GM18907 (cell line): ENCODE data around the gene TMEM132E.

Experiments used
- ATAC-seq: cut with Tn5 transposase; IDR thresholded peaks from one replicate; pipeline ENCODE4 v1.9.1; 2021; ENCODE audit warnings: mild to moderate bottlenecking, moderate library complexity; ENCODE audit not compliant: unreplicated experiment

Gene TMEM132E

DNA sequence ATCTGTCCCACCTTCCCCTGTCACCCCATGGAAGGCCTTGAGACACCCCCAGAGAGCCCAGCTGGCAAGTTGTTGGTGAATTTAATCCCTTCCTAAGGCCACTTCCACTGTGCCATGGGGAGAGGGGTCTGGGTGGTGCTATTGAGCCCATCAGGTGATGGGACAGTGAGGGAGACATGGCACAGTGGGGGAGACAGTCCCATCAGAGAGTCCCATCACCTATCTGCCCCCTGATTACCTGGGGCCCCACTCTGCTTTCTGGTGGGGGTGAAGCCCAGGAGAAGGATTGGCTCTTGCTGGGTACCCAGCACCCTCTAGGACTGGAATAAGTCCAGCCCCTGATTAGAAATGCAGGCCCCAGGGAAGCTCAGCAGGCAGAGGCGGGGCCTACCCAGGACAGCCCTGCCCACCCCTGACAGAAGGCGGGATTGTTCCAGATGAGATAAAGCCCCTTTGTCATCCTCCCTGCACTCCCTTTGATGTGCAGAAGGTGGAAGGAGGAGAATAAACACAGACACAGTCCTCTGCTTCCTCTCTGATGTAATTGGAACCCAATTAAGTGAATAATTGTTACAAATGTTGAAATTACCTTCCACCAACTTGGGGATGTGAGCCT lies 18.9 kb downstream of the TMEM132E start:
- no peak for ATAC-seq

DNA sequence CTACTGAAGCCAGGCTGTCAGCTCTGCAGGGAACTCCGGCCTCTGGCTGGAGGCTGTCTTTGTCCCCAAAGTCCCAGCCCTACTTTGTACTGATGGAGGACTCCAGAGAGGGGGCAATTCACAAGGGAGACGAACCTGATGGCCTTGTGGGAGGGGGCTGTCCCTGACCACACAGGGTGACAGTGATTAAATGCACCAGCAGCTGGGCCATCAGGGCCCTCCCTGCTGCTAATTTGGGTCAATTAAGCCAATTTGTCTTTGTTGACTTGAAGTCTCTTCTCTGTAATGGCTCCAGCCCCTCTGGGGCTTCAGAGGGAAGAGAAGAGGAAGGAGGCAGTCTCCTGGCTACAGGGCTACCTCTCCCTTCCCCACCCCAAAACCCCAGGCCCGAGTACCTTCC lies 22.0 kb downstream of the TMEM132E start:
- ATAC-seq: no peak

DNA sequence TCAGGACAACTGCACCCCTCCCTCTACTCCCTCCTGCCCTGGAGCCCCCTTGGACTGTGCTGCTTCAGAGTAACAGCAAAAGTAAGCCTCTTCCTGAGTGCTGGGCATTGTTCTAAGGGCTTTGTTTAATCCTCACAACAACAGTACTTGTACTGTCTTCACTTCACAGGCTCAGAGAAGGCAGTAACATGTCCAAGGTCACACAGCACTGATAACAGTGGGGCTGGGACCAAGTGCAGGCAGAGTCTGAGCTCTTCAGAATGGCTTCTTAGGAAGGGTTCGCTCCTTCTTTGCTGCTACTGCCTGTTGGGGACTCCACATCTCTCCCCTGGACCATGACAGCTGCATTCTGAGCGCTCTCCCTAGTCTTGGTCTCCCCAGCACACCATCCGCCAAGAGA lies 24.6 kb downstream of the TMEM132E start:
- ATAC-seq: no peak

- no peak for ATAC-seq
Measured at GRCh38 chr17:34606763-34607162, 27.4 kb downstream of the TMEM132E start.

DNA sequence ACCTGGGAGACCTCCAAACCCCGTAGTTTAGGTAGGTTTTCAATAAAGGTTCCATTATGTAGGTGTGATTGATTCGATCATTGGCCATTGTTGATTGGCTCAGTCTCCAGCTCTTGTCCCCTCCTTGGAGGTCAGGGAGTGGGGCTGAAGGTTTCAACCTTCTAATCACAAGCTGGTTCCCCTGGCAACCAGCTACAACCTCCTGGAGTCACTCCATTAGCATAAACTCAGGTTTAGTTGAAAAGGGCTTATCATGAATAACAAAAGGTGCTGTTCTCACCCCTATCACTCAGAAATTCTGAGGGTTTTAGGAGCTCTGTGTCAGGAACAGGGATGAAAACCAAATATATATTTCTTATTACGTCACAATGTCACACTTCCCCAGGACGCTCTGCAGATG lies 28.5 kb downstream of the TMEM132E start:
- no peak for ATAC-seq

- ATAC-seq: no peak
Measured at GRCh38 chr17:34609210-34609609, 29.8 kb downstream of the TMEM132E start.

GRCh38 chr17:34610039-34610438 lies 30.7 kb downstream of the TMEM132E start:
- ATAC-seq: no peak

- no peak for ATAC-seq
Measured at GRCh38 chr17:34610506-34610905, 31.1 kb downstream of the TMEM132E start.

DNA sequence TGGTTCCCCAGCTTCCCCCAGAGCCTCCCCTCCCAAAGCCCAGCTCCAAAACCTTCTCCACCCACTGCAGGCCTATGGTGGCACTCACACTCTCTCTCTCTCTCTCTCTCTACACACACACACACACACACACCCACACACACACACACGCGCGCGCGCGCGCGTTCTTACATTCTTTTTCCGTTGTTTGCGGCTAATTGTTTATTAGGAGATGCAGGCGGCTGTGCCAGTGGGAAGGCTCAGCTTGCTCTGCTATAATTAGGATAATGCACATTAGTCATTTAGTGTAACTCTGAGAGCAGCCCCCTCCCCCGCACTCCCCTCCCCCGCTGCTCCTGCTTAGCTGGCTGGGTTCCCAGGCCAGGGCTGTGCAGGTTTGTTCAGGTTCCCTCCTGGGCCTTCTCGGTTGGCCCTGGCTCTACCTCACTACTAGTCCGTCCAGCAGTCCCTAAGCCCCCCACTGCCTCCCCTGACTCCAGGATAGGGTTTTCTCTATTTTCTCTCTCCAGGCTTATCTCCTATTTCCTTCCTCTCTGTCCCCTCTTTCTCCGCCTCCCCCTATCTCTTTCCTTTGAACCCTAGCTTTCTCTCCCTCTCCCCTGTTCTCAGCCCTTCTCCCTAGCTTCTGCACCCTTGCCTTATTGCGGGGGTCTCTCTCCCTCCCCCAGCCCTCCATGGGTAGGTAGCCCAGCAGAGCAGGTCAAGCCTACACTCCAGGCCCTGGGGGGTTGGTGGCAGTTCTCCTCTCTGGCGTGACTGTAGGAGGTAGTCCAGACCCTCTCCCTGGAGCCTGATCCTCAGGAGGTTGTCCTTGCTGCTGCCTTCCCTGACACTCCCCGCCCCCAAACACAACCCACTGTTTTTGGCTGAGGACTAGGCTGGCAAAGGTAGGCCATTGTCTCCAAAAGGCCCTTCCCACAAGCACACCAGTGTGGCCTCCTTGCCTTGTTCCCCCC lies 34.0 kb downstream of the TMEM132E start:
- ATAC-seq: no peak

DNA sequence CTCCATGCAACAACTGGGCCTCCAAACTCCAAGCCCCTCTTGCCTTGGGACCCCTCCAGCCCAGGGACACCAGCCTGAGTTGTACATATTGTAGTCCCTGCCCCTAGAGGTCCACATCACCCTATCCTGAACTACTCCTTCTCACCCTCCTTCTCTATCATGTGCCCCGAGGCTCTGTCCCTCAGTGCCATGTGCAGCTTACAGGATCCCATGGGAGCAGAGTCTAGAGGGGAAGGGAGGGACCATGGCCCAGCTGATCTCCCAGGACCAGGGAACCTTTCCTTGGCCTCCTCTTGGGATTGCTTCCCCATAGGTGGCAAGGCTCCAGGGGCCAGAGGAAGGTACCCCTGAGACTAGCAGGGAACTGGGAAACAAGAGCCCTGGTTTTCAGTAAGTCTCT lies 35.3 kb downstream of the TMEM132E start:
- no peak for ATAC-seq

DNA sequence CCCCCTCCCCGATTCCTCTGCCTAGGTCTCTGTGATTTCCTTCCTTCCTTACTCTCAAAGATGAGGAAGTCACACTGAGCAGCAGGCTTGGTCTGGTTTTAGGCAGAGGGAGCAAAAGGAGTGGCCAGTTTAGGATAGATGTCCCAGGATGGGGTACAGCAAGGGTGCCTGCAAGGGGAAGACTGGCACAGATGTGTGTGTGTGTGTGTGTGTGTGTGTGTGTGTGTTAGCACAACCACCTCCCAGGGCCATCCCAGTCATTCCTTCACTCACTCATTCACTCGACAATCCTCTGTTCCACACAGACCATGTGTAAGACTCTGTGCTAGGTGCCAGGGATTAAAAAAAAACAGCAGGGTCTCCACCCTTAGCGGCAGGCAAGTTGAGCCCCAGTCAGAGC lies 35.9 kb downstream of the TMEM132E start:
- no peak for ATAC-seq

DNA sequence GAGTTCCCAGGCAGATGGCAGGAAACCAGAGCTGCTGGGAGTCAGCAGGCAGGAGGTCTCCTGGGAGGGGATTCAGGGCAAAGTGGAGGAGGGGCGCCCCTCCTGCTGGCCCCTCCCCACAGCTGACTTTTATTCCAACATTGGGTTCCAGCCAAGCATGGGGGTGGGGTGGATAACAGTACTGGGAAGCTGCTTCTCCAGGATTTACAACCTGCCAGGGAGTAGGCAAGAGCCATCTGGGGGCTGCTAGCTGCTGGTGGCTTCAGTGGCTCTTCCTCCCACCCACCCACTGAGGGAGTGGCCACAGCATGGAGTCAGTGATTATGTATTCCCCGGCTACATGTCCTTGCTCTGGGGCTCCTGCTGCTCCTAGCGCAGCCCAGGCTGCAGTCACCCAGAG lies 36.8 kb downstream of the TMEM132E start:
- no peak for ATAC-seq

DNA sequence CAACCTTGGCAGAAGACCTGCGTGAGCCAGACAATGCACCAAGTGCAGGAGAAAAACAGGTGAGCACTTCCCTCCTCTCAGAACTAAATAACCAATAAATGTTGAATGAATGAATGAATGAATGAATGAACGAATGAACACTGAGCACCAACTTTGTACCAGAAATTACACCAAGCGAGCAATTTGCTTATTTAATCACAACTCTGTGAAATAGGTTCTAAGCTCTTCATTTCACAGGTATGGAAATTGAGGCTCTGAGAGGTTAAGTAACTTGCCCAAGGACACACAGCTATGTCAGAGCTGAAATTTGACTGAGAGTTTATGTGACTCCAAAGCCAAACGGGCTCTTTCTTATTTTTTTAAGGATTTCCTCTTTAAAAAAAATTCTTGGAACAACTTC lies 38.0 kb downstream of the TMEM132E start:
- ATAC-seq: no peak

DNA sequence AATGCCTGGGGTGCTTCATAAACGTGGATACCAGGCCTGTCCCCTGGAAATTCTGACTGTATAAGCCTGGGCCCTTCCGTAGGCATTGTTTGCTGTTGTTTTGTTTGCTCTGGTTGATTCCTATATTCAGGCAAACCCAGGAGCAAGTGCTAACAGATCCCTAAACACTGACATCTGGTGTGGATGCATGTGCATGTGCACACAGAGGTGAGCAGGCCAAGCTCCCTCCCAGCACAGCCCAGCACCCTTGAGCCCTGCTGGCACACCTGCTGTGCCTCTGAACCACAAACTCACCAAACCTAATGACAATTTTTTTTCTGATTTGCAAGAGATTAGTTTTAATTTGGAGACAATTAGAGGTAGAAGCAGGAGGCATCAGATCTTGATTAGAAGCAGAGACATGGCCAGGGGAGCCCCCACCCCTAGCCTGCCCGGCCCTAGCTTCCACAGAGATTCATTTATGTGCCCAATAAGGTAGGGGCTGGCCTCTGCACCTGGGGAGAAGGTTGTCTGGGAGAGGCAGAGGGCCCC lies 40.4 kb downstream of the TMEM132E start:
- no peak for ATAC-seq

DNA sequence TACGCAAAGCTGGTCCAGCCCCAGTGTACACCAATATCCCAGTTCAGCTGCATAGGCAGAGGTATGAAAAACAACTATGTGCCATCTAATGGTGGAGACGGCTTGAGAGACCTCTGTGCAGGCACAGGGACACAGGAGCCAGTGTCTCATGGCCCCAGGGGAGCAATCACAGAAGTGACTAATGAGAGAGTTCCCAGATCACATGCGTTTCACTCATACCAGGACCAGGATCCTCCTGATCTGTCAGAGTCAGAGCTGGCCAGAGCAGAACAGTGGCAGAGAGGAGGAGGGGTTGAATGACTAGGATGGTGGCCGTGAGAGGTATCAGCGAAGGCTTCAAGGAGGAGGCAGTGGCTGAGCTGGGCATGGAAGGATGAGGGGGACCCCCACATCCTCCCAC lies 41.1 kb downstream of the TMEM132E start:
- no peak for ATAC-seq

DNA sequence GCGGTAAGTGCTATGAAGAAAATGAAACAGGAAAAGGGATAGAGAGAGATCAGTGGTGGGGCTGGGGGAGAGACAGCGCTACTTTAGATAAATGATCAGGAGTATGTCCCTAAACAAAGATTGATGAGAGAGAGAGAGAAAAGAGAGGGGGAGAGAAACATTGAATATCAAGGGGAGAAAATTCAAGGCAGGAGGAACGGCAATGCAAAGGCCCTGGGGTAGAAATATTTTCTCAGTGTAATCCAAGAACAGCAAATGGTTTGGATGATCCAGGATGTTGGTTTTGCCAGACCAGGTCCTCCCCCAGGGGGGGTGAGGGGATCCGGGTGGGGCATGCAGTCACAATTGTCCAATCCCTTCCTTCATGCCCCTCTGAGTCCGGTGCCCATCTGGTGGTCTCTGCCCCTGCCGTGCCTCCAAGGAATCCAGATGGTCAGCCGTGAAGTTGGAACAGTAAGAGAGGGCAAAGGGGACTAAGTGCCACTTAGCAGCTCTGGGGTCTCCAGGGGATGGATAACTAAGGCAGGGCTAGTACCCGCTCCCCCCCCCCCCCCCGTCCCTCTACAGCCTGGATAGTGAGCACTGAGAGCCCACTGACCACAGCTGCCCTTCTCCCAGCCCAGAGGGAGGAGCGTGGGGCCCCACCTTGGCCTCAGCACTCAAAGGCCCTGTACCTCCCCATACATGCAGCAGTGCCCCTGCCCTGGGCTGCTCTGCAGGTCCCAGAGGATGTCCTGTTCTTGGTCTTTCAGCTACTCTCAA lies 43.7 kb downstream of the TMEM132E start:
- ATAC-seq: no peak

- no peak for ATAC-seq
Measured at GRCh38 chr17:34623856-34624766, 44.7 kb downstream of the TMEM132E start.

- no peak for ATAC-seq
Measured at GRCh38 chr17:34624767-34625383, 45.5 kb downstream of the TMEM132E start.

DNA sequence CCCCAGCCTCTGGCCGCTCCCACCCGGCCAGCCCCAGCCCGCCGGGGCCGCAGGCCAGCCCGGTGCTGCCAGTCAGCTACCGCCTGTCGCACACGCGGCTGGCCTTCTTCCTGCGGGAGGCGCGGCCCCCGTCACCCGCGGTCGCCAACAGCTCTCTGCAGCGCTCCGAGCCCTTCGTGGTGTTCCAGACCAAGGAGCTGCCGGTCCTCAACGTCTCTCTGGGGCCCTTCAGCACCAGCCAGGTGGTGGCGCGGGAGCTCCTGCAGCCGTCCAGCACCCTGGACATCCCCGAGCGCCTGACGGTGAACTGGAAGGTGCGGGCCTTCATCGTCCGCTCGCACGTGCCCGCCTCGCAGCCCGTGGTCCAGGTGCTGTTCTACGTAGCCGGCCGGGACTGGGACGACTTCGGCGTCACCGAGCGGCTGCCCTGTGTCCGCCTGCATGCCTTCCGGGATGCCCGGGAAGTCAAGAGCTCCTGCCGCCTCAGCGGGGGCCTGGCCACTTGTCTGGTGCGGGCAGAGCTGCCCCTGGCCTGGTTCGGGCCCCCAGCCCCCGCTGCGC lies 46.8 kb downstream of the TMEM132E start:
- ATAC-seq: no peak

- no peak for ATAC-seq
Measured at GRCh38 chr17:34628879-34629278, 49.5 kb downstream of the TMEM132E start.
